Measurements from ENCODE around the gene CD83.

The CD83 gene

DNA sequence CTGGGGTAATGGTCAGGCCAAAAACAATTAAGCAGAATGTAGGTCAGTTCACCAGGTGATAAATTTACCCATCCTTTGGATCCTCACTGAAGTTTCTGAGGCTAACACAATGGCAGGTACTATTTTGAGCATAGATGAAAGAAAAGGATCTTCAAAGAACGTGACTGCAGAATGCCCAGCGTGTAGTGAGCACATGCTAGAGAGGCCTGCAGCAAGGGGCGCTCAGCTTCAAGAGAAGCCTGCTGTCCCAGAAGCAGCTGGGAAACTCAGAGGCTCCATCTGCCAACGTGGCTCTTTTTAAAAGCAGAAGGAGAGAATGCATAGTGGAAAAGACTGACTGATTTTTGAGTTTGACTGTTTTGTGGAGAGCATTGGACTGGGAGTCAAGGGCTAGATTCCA lies 57.4 kb downstream of the CD83 start:
- H3K36me3 Mint-ChIP-seq, result peaks cover 32% of the 10 kb centered on the region
- no peak overlapping the region for H3K27ac Mint-ChIP-seq
- no peaks in the 10 kb centered on the region for H3K27me3 Mint-ChIP-seq
- H3K4me3 Mint-ChIP-seq, result no peak overlapping the region
- peaks cover 2% of the 10 kb centered on the region for H3K9me3 Mint-ChIP-seq
- ATAC-seq, result no peak
- peaks cover 5% of the 10 kb centered on the region for H3K4me1 Mint-ChIP-seq

DNA sequence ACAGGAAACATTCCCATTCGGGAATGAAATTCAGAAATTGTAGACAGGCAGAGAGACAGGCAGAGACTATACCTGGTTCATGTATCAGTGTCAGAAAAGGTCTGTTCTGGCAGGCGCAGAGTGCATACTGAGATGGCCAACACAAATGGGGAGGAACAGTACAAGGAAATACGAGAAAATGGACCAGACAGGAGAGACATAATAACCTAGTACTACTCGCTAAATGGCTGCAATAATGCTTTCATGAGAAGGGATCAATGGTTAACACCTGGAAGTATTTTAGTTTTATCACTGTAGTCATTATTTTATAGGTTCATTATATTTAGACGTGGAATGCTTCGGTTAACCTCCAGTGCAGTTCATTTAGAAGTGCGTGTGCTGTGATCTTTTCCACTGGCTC lies 58.9 kb downstream of the CD83 start:
- Mint-ChIP-seq H3K27me3 (no peaks in the 10 kb centered on the region), H3K4me1 (peaks cover 5% of the 10 kb centered on the region), H3K9me3 (no peaks in the 10 kb centered on the region), H3K36me3 (peaks cover 30% of the 10 kb centered on the region), H3K27ac (no peak overlapping the region), H3K4me3 (no peak overlapping the region)
- ATAC-seq, result no peak

DNA sequence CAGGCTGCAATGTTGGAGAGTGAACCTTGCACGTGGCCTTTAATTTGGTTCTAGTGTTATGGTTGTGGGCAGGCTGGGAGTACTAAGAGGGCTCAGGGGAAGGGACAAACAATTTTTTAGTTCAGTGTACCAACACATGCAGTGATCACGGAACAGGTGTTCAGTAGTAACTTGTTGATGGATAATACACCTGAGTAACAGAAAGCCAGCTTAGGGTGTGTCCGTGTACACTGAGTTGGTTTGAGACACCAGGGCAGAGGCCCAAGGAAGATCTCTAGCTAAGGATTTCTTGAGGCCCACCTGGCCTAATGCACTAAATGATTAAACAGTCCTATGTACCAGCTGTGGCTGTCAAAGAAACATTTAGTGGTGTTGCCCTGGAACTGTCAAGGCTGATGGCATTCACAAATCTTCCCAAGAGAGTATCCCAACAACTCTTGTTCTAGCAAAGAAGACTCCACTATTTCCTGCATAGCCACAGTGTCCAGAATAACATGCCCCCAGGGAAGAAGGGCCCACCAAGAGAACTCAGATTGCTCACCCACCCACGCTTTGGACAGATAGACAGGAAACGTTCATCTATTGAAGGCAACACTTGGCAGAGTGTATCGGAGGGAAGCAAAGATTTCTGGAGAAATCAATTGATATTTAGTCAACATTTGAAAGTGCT lies 60.0 kb downstream of the CD83 start:
- peaks cover 5% of the 10 kb centered on the region for H3K4me1 Mint-ChIP-seq
- ATAC-seq, result no peak
- no peaks in the 10 kb centered on the region for H3K27me3 Mint-ChIP-seq
- no peak overlapping the region for H3K4me3 Mint-ChIP-seq
- no peaks in the 10 kb centered on the region for H3K9me3 Mint-ChIP-seq
- H3K27ac Mint-ChIP-seq, result no peak overlapping the region
- peaks cover 36% of the 10 kb centered on the region for H3K36me3 Mint-ChIP-seq

DNA sequence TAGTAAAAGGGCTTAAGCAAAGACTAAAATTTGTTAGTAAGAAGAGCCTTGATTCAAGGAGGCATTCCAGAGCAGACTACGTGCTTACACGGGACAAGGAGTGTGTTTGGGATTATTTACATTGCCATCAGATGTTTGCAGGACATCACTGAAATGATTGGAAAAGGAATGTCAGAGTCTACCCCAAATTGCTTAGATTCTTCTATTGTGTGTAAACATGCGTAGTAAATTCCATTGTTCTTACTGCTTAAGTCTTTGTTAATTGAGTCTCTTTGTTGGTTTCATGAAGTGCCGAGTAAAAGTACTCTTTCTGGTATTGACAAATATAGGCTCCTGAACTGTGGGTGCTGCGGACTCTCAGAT lies 60.5 kb downstream of the CD83 start:
- H3K27me3 Mint-ChIP-seq, result no peaks in the 10 kb centered on the region
- H3K27ac Mint-ChIP-seq, result no peak overlapping the region
- H3K4me1 Mint-ChIP-seq, result peaks cover 5% of the 10 kb centered on the region
- H3K9me3 Mint-ChIP-seq, result no peaks in the 10 kb centered on the region
- H3K36me3 Mint-ChIP-seq, result peaks cover 36% of the 10 kb centered on the region
- ATAC-seq, result no peak
- no peak overlapping the region for H3K4me3 Mint-ChIP-seq

DNA sequence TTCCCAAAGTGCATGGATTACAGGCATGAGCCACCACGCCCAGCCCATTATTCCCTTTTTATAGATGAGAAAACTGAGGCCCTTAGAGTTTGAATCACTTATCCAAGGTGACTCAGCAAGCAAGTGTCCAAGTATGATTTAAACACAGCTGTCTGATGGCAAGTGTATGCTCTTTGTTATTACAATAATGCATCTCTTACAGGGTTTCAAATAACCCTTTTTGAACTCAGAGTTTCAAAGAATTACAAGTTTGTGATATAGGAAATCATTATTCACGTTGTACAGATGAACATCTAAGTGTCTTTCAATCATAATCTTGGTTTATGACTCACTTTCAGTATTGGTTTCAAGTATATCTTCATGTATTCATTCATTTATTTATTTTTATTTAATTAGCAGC lies 63.0 kb downstream of the CD83 start:
- Mint-ChIP-seq H3K27ac (no peak overlapping the region), H3K27me3 (no peaks in the 10 kb centered on the region), H3K4me1 (no peaks in the 10 kb centered on the region), H3K36me3 (peaks cover 38% of the 10 kb centered on the region), H3K4me3 (no peak overlapping the region), H3K9me3 (no peaks in the 10 kb centered on the region)
- no peak for ATAC-seq

DNA sequence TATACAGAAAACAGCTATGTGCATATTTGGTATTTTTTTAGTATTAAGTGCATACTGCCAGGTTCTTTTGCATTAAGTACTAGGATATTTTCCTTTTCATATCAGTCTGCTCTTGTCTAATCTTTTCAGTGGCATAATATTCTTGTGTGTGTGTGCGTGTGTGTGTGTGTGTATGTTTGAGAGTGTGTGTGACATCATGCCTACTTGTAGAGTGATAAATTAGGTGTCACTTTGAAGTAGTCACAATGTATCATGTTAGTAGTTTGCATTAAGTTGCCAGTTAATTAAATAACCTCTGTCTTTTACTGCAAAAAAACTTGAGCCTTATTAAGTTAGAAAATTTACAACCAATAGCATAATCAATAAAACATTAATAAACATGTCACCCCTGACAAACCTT lies 65.3 kb downstream of the CD83 start:
- Mint-ChIP-seq H3K4me1 (no peaks in the 10 kb centered on the region), H3K4me3 (no peak overlapping the region), H3K9me3 (no peaks in the 10 kb centered on the region), H3K27ac (no peak overlapping the region), H3K36me3 (peaks cover 40% of the 10 kb centered on the region), H3K27me3 (no peaks in the 10 kb centered on the region)
- no peak for ATAC-seq

Measured in stimulated activated memory B cell treated with anti-CD40 and anti-IgM and Interleukin-4, amounts not matched to agents 10 μg/mL and 1 μg/mL and 100 μg/mL, for 72 hours (primary cell).